Bronchial epithelial cell (primary cell): ENCODE measurements around the gene OGFRL1. TPM values are rescaled to one million over a fixed set of nuclear protein-coding genes. Genes with fewer than 3 reads are reported as not detected.

Experiments used
- DNase-seq: peaks from one replicate; pipeline ENCODE4 v3.0.0-alpha.2; 2010; ENCODE audit warnings: low read depth
- FAIRE-seq: peaks from 2 replicates; lab custom pipeline; 2011; peaks lifted over from hg19 to GRCh38; lab: Jason Lieb, UNC
- H3K27me3 ChIP-seq: 2 replicates; pipeline ENCODE4 v1.5.1; 2011; ENCODE audit warnings: low read length; ENCODE audit not compliant: control insufficient read depth, insufficient read depth
- H3K36me3 ChIP-seq: 2 replicates; pipeline ENCODE4 v1.5.1; 2011; ENCODE audit warnings: low read length; ENCODE audit not compliant: control insufficient read depth, insufficient read depth
- H3K4me3 ChIP-seq: 2 replicates; pipeline ENCODE4 v1.5.1; 2011; ENCODE audit warnings: mild to moderate bottlenecking, low read depth, low read length, control low read depth
- CTCF ChIP-seq: IDR thresholded peaks from 2 replicates; pipeline ENCODE4 v1.5.1; 2011; ENCODE audit warnings: mild to moderate bottlenecking, moderate library complexity, low read length, control low read depth, inconsistent platforms; ENCODE audit not compliant: insufficient read depth, severe bottlenecking
- total RNA-seq: library from RNA; depleted of rRNA; stranded (reverse); fragments of >200 nt; gene quantifications from 2 replicates; pipeline ENCODE4 v1.2.1, GENCODE V29; 2014

Gene OGFRL1
- total RNA-seq, 1 donor from 2014 or later, result 10.0 TPM

GRCh38 chr6:71335544-71335943 lies 46.9 kb downstream of the OGFRL1 start:
- DNase-seq (no peak), FAIRE-seq (no peak)
- no peak overlapping the region for H3K4me3 ChIP-seq
- H3K36me3 ChIP-seq, result no peaks in the 10 kb centered on the region
- TF ChIP-seq CTCF, result no peak
- no peaks in the 10 kb centered on the region for H3K27me3 ChIP-seq

GRCh38 chr6:71336901-71337300 lies 48.3 kb downstream of the OGFRL1 start:
- FAIRE-seq (no peak), DNase-seq (no peak)
- TF ChIP-seq CTCF, result no peak
- H3K27me3 ChIP-seq, result no peaks in the 10 kb centered on the region
- no peaks in the 10 kb centered on the region for H3K36me3 ChIP-seq
- no peak overlapping the region for H3K4me3 ChIP-seq

GRCh38 chr6:71338540-71339316 lies 50.1 kb downstream of the OGFRL1 start:
- DNase-seq, result no peak
- H3K27me3 ChIP-seq, result no peaks in the 10 kb centered on the region
- TF ChIP-seq CTCF, result no peak
- no peaks in the 10 kb centered on the region for H3K36me3 ChIP-seq
- no peak overlapping the region for H3K4me3 ChIP-seq
- no peak for FAIRE-seq

GRCh38 chr6:71342772-71343171 lies 54.2 kb downstream of the OGFRL1 start:
- Histone ChIP-seq H3K36me3 (no peaks in the 10 kb centered on the region), H3K27me3 (no peaks in the 10 kb centered on the region), H3K4me3 (no peak overlapping the region)
- no peak for DNase-seq
- no peak for FAIRE-seq
- no peak for TF ChIP-seq CTCF

GRCh38 chr6:71345476-71346333 lies 57.1 kb downstream of the OGFRL1 start:
- H3K4me3 ChIP-seq, result no peak overlapping the region
- no peaks in the 10 kb centered on the region for H3K36me3 ChIP-seq
- no peak for DNase-seq
- TF ChIP-seq CTCF, result no peak
- no peak for FAIRE-seq
- no peaks in the 10 kb centered on the region for H3K27me3 ChIP-seq
